Psoas muscle (tissue), 8 donors: ENCODE measurements around the gene SHPK. TPM values are rescaled to one million over a fixed set of nuclear protein-coding genes. Genes with fewer than 3 reads are reported as not detected.

ENCODE experiments used
- ATAC-seq, 4 donors: fragments of 200-7000 bp; cut with Tn5 transposase; one replicate each; pipeline ENCODE4 v1.9.1; 2020; ENCODE audit warnings: moderate library complexity in 3 of 4, mild to moderate bottlenecking in 2 of 4
- DNase-seq, 2 donors: peaks; one replicate each; pipeline ENCODE4 v3.0.0-alpha.2; 2020
- H3K27ac ChIP-seq: fragments of 200-600 bp; one replicate; pipeline ENCODE4 v1.8.0; 2022
- H3K27me3 ChIP-seq, 3 donors: fragments of 200-600 bp in 1 of 3; one replicate each; pipeline versions ENCODE4 v1.6.1 to v1.8.0; 2013 to 2022; ENCODE audit warnings: low read length in 2 of 3, mild to moderate bottlenecking in 2 of 3, moderate library complexity in 1 of 3; ENCODE audit not compliant: insufficient read depth in 3 of 3
- H3K36me3 ChIP-seq, 2 donors: fragments of 200-600 bp in 1 of 2; one replicate each; pipeline versions ENCODE4 v1.6.1 to v1.8.0; 2013 to 2022; ENCODE audit warnings: low read depth in 1 of 2, mild to moderate bottlenecking in 1 of 2, moderate library complexity in 1 of 2; ENCODE audit not compliant: insufficient read depth in 1 of 2
- H3K4me1 ChIP-seq: fragments of 200-600 bp; one replicate; pipeline ENCODE4 v1.8.0; 2022
- H3K4me3 ChIP-seq: fragments of 200-600 bp; one replicate; pipeline ENCODE4 v1.8.0; 2022; ENCODE audit warnings: mild to moderate bottlenecking
- H3K9me3 ChIP-seq: fragments of 200-600 bp; one replicate; pipeline ENCODE4 v1.8.0; 2022
- WGBS, 3 donors: extraction: QIAGEN DNeasy Blood & Tissue Kit; methylation state at CpG; one replicate each; pipeline versions ENCODE4 v1.1.6 to v1.1.7; 2013; 5-methylcytosine and 5-hydroxymethylcytosine counted together
- intact Hi-C, 2 donors: fragments of 100-400 bp; cut with DNase I; formaldehyde crosslinking; loops; one replicate each; pipeline versions ENCODE4 v1.11.0 to v1.14.2; 2022
- polyA plus RNA-seq, 3 donors: library from polyadenylated mRNA; stranded (reverse); fragments of 200-250 nt; gene quantifications; one replicate each; pipeline ENCODE4 v1.2.3, GENCODE V29; 2013
- total RNA-seq, 4 donors: library from RNA; stranded (reverse); fragmentation: NEBNext Ultra II Directional in 2 of 4; extraction: Animal tissue kit (Norgen Biotek cat#: 25700) in 2 of 4; gene quantifications; one replicate each; pipeline versions ENCODE4 v1.2.1 to v1.2.4, GENCODE V29; 2021 to 2023
- TF ChIP-seq, protein P1 (sequence below): fragments of 200-600 bp; IDR thresholded peaks from one replicate; pipeline ENCODE4 v1.8.0; 2022; ENCODE audit warnings: antibody characterized with exemption
- donor health status: healthy with polysubstance abuse.
- donor health status: DM: no; HTN: no; CAD: no; lungs with moderate emphysema.
- donor health status: Bipolar disorder and iron deficiency.
- donor health status: healthy.
- donor health status: DM: yes; HTN: yes; CAD: no.
- donor health status: DM: no; HTN: no; CAD: no.
- donor health status: DM: no; HTN: no; CAD: no.
- donor health status: DM: yes; HTN: yes; CAD: no.

The SHPK gene
- total and polyA plus RNA-seq, 7 donors, result 1.7 to 3.8 (median 2.2) TPM

DNA sequence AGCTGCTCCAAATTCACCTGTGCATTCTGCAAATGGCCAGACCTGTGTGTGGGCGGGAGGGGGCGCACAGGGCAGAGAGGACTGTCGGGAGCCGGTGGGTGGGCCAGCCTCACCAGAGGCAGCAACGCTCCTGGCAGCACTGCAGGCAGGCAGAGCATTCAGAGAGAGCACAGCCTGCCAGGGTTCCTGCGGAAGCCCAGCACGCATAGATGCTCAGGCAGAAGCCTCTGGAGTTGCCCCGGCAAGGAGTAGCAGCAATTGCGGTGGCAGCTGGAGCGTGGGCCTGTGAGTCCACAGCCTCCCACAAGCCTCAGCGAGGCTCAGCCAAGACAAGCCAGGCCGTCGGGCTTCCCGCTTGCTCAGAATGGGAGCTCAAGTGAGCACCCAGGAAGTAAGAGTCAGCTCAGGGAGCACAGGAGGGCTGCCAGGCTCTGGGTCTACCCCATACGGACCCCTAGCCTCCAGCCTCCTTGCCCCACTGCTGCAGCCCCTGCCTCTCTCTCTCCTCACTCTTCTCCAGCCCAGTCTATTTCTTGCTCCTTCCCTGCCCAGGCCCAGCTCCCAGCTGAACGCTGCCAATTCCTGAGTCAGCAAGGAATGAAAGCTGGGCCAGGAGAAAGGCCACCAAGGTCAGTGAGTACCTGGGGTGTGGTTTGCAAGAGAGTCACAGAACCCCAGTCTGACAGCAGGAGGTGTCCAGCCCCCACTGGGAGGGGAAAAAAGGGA lies 42.2 kb upstream of the SHPK start:
- Histone ChIP-seq H3K4me3 (no peak overlapping the region), H3K27me3 (no peaks in the 10 kb centered on the region), H3K4me1 (no peaks in the 10 kb centered on the region), H3K27ac (no peak overlapping the region), H3K9me3 (no peaks in the 10 kb centered on the region), H3K36me3 (peaks cover 0 to 18% of the 10 kb centered on the region in 2 donors)
- WGBS, 3 donors, result 54 to 63% (median 59%) methylated on average over 16 of the region's 16 CpGs
- intact Hi-C loops, result no loop called here
- peak; percentile 10 to 31 (median 20) for ATAC-seq
- TF ChIP-seq, protein P1, sequence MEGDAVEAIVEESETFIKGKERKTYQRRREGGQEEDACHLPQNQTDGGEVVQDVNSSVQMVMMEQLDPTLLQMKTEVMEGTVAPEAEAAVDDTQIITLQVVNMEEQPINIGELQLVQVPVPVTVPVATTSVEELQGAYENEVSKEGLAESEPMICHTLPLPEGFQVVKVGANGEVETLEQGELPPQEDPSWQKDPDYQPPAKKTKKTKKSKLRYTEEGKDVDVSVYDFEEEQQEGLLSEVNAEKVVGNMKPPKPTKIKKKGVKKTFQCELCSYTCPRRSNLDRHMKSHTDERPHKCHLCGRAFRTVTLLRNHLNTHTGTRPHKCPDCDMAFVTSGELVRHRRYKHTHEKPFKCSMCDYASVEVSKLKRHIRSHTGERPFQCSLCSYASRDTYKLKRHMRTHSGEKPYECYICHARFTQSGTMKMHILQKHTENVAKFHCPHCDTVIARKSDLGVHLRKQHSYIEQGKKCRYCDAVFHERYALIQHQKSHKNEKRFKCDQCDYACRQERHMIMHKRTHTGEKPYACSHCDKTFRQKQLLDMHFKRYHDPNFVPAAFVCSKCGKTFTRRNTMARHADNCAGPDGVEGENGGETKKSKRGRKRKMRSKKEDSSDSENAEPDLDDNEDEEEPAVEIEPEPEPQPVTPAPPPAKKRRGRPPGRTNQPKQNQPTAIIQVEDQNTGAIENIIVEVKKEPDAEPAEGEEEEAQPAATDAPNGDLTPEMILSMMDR, result no peak
- DNase-seq, result peak in 1 of 2 donors; percentile 28

DNA sequence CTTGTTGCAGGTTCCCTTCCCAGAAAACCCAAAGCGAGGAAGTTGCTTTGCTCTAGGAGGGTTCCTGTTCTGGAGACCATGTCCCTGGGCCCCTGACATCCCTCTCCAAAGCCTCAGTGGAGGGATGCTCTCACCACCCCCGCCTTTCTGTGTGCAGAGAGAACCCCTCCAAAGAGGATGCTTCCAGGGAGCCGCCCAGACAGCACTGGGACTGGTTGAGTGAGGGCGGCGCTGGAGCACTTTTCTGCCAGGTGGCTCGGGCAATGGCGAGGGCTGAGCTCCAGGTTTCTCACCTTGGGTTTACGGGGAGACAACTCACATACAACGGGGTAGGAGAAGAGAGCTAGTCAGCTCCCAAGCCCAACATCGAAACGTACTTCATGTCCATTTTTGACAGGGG lies 39.8 kb upstream of the SHPK start:
- TF ChIP-seq, protein P1, result no peak
- WGBS, 3 donors, result 85 to 89% (median 87%) methylated on average over 11 of the region's 11 CpGs
- no peaks in the 10 kb centered on the region for H3K27me3 ChIP-seq
- no peaks in the 10 kb centered on the region for H3K9me3 ChIP-seq
- no peak for ATAC-seq
- intact Hi-C loops, result no loop called here
- H3K4me3 ChIP-seq, result no peak overlapping the region
- no peaks in the 10 kb centered on the region for H3K4me1 ChIP-seq
- DNase-seq, result no peak
- H3K36me3 ChIP-seq, result peaks cover 0 to 28% of the 10 kb centered on the region in 2 donors
- no peak overlapping the region for H3K27ac ChIP-seq

DNA sequence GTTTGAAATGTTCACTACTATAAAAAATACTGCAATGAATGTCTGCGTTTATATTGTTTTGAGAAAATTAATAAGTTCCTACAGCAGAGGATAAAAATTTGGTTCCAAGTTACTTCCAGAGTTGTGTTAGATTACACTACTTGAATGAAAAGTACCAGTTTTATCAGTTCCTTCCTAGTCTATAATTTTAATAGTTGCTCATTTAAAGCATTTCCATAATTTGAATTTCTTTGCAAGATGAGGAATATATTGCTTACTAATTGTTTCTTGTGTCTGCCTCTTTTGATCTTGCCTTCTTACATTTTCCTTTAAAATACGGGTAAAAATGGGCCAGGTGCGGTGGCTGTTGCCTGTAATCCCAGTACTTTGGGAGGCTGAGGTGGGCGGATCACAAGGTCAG lies 36.5 kb upstream of the SHPK start:
- DNase-seq (no peak), ATAC-seq (no peak)
- no peak overlapping the region for H3K4me3 ChIP-seq
- peaks cover 15% of the 10 kb centered on the region for H3K4me1 ChIP-seq
- H3K27me3 ChIP-seq, result no peaks in the 10 kb centered on the region
- intact Hi-C loops, result no loop called here
- H3K36me3 ChIP-seq, result peaks cover 0 to 33% of the 10 kb centered on the region in 2 donors
- 91 to 97% (median 97%) methylated on average over 4 of the region's 4 CpGs for WGBS, 3 donors
- TF ChIP-seq, protein P1, result no peak
- H3K27ac ChIP-seq, result no peak overlapping the region
- no peaks in the 10 kb centered on the region for H3K9me3 ChIP-seq

DNA sequence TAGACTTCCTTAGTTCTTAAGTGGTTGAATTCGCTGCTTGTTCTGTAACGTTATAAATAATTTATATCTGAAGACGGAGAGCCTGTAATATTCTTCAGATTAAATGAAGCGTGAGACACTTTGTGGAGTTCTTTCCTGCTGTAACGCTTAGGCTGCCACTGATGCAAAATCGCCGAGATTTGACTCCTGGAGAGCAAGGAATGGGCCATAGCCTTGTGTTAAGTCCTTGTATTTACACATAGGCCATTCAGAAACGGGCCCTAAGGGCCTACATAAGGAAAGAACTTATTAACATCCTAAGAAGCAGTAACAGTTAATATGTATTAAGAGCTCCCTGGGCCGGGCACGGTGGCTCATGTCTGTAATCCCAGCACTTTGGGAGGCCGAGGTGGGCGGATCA lies 33.5 kb upstream of the SHPK start:
- WGBS, 3 donors, result 39 to 45% (median 40%) methylated on average over 12 of the region's 12 CpGs
- TF ChIP-seq, protein P1, result no peak
- Histone ChIP-seq H3K27me3 (no peaks in the 10 kb centered on the region), H3K9me3 (no peaks in the 10 kb centered on the region), H3K27ac (peak overlapping the region; percentile 96), H3K4me1 (peaks cover 35% of the 10 kb centered on the region), H3K4me3 (peak overlapping the region; percentile 97), H3K36me3 (peaks cover 0 to 29% of the 10 kb centered on the region in 2 donors)
- ATAC-seq (no peak), DNase-seq (no peak)
- intact Hi-C loops, result no loop called here

DNA sequence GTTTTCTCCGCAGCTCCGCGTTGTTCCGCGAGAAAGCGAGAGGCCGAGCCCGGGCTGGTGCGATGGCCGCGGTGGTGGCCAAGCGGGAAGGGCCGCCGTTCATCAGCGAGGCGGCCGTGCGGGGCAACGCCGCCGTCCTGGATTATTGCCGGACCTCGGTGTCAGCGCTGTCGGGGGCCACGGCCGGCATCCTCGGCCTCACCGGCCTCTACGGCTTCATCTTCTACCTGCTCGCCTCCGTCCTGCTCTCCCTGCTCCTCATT lies 33.0 kb upstream of the SHPK start:
- Histone ChIP-seq H3K36me3 (peaks cover 2 to 35% of the 10 kb centered on the region in 2 donors), H3K9me3 (no peaks in the 10 kb centered on the region), H3K27me3 (no peaks in the 10 kb centered on the region), H3K27ac (peak overlapping the region; percentile 96), H3K4me1 (peaks cover 35% of the 10 kb centered on the region), H3K4me3 (peak overlapping the region; percentile 97)
- DNase-seq, result no peak
- intact Hi-C loops, result no loop called here
- ATAC-seq, result peak in 3 of 4 donors; percentile 2 to 4 (median 3)
- TF ChIP-seq, protein P1, result no peak
- WGBS, 3 donors, result 0 to 1% (median 0%) methylated on average over 18 to 32 of the region's 32 CpGs
